ENCODE measurements around the gene UNC5A. TPM values are rescaled to one million over a fixed set of nuclear protein-coding genes. Genes with fewer than 3 reads are reported as not detected.

The UNC5A gene
- not detected for polyA plus RNA-seq

- Mint-ChIP-seq H3K4me3 (peak within 1 kb of the TSS; percentile 73 to 93 (median 79)), H3K36me3 (no peaks in the 10 kb centered on the region), H3K4me1 (peaks cover 7 to 9% (median 7%) of the 10 kb centered on the region in 3 donors), H3K27me3 (peaks cover 58% of the 10 kb centered on the region), H3K27ac (no peak within 1 kb of the TSS), H3K9me3 (peaks cover 0 to 3% (median 0%) of the 10 kb centered on the region in 3 donors)
These were observed at the start of gene UNC5A for GRCh38 chr5:176810081-176810597. Gene UNC5A (plus strand): TSS chr5:176810559. CDS start chr5:176810751, 192 bp downstream.

GRCh38 chr5:176761755-176762154 lies 48.6 kb upstream of the UNC5A start:
- Mint-ChIP-seq H3K27me3 (peaks cover 4% of the 10 kb centered on the region), H3K27ac (no peak overlapping the region), H3K4me1 (no peaks in the 10 kb centered on the region), H3K9me3 (peaks cover 2 to 36% (median 10%) of the 10 kb centered on the region in 3 donors), H3K4me3 (no peak overlapping the region), H3K36me3 (peaks cover 2% of the 10 kb centered on the region)

- Mint-ChIP-seq H3K9me3 (peaks cover 2 to 35% (median 10%) of the 10 kb centered on the region in 3 donors), H3K4me1 (no peaks in the 10 kb centered on the region), H3K36me3 (peaks cover 2% of the 10 kb centered on the region), H3K4me3 (no peak overlapping the region), H3K27ac (no peak overlapping the region), H3K27me3 (peaks cover 4% of the 10 kb centered on the region)
These were observed 47.9 kb upstream of the UNC5A start for GRCh38 chr5:176762489-176762888.

GRCh38 chr5:176765687-176766086 lies 44.7 kb upstream of the UNC5A start:
- H3K27me3 Mint-ChIP-seq = peaks cover 11% of the 10 kb centered on the region
- H3K27ac Mint-ChIP-seq = no peak overlapping the region
- peaks cover 2% of the 10 kb centered on the region for H3K36me3 Mint-ChIP-seq
- no peak overlapping the region for H3K4me3 Mint-ChIP-seq
- no peaks in the 10 kb centered on the region for H3K4me1 Mint-ChIP-seq
- peaks cover 2 to 32% (median 10%) of the 10 kb centered on the region in 3 donors for H3K9me3 Mint-ChIP-seq

GRCh38 chr5:176768174-176768970 lies 42.0 kb upstream of the UNC5A start:
- Mint-ChIP-seq H3K36me3 (peaks cover 2% of the 10 kb centered on the region), H3K27ac (no peak overlapping the region), H3K4me1 (no peaks in the 10 kb centered on the region), H3K27me3 (peaks cover 11% of the 10 kb centered on the region), H3K9me3 (peaks cover 2 to 26% (median 14%) of the 10 kb centered on the region in 3 donors), H3K4me3 (no peak overlapping the region)

- Mint-ChIP-seq H3K9me3 (peaks cover 2 to 12% (median 10%) of the 10 kb centered on the region in 3 donors), H3K36me3 (no peaks in the 10 kb centered on the region), H3K27me3 (peaks cover 12% of the 10 kb centered on the region), H3K4me3 (no peak overlapping the region), H3K4me1 (peaks cover 0 to 2% (median 0%) of the 10 kb centered on the region in 3 donors), H3K27ac (no peak overlapping the region)
These were observed 40.4 kb upstream of the UNC5A start for GRCh38 chr5:176769911-176770310.

GRCh38 chr5:176770431-176770830 lies 39.9 kb upstream of the UNC5A start:
- H3K4me1 Mint-ChIP-seq = peaks cover 0 to 4% (median 0%) of the 10 kb centered on the region in 3 donors
- H3K27ac Mint-ChIP-seq = no peak overlapping the region
- peaks cover 2 to 9% (median 6%) of the 10 kb centered on the region in 3 donors for H3K9me3 Mint-ChIP-seq
- no peak overlapping the region for H3K4me3 Mint-ChIP-seq
- peaks cover 16% of the 10 kb centered on the region for H3K27me3 Mint-ChIP-seq
- no peaks in the 10 kb centered on the region for H3K36me3 Mint-ChIP-seq

- H3K4me3 Mint-ChIP-seq = no peak overlapping the region
- no peaks in the 10 kb centered on the region for H3K36me3 Mint-ChIP-seq
- no peak overlapping the region for H3K27ac Mint-ChIP-seq
- peaks cover 0 to 4% (median 2%) of the 10 kb centered on the region in 3 donors for H3K9me3 Mint-ChIP-seq
- H3K27me3 Mint-ChIP-seq = peaks cover 20% of the 10 kb centered on the region
- peaks cover 0 to 4% (median 0%) of the 10 kb centered on the region in 3 donors for H3K4me1 Mint-ChIP-seq
These were observed 39.1 kb upstream of the UNC5A start for GRCh38 chr5:176771102-176771845.

- peaks cover 28% of the 10 kb centered on the region for H3K27me3 Mint-ChIP-seq
These were observed 37.8 kb upstream of the UNC5A start for GRCh38 chr5:176772271-176773210.

GRCh38 chr5:176773408-176774035 lies 36.8 kb upstream of the UNC5A start:
- no peak overlapping the region for H3K4me3 Mint-ChIP-seq
- H3K4me1 Mint-ChIP-seq = peaks cover 0 to 4% (median 0%) of the 10 kb centered on the region in 3 donors

More at GRCh38 chr5:176772271-176773210, 37.8 kb upstream of the UNC5A start:
- Mint-ChIP-seq H3K27ac (no peak overlapping the region), H3K36me3 (no peaks in the 10 kb centered on the region), H3K9me3 (peaks cover 0 to 4% (median 2%) of the 10 kb centered on the region in 3 donors), H3K4me1 (peaks cover 0 to 4% (median 0%) of the 10 kb centered on the region in 3 donors), H3K4me3 (no peak overlapping the region)

GRCh38 chr5:176774216-176775171 lies 35.9 kb upstream of the UNC5A start:
- H3K9me3 Mint-ChIP-seq = peaks cover 0 to 4% (median 0%) of the 10 kb centered on the region in 3 donors

More at GRCh38 chr5:176773408-176774035, 36.8 kb upstream of the UNC5A start:
- H3K9me3 Mint-ChIP-seq = peaks cover 0 to 4% (median 2%) of the 10 kb centered on the region in 3 donors
- H3K27me3 Mint-ChIP-seq = peaks cover 28% of the 10 kb centered on the region
- no peak overlapping the region for H3K27ac Mint-ChIP-seq
- H3K36me3 Mint-ChIP-seq = no peaks in the 10 kb centered on the region

GRCh38 chr5:176775409-176775808 lies 35.0 kb upstream of the UNC5A start:
- H3K9me3 Mint-ChIP-seq = peaks cover 0 to 4% (median 0%) of the 10 kb centered on the region in 3 donors
- H3K4me3 Mint-ChIP-seq = no peak overlapping the region
- no peaks in the 10 kb centered on the region for H3K36me3 Mint-ChIP-seq
- H3K27ac Mint-ChIP-seq = no peak overlapping the region
- H3K27me3 Mint-ChIP-seq = peaks cover 29% of the 10 kb centered on the region
- H3K4me1 Mint-ChIP-seq = peaks cover 0 to 4% (median 0%) of the 10 kb centered on the region in 3 donors

More at GRCh38 chr5:176774216-176775171, 35.9 kb upstream of the UNC5A start:
- Mint-ChIP-seq H3K27ac (no peak overlapping the region), H3K4me3 (no peak overlapping the region), H3K27me3 (peaks cover 27% of the 10 kb centered on the region), H3K4me1 (peaks cover 0 to 4% (median 0%) of the 10 kb centered on the region in 3 donors), H3K36me3 (no peaks in the 10 kb centered on the region)
